ENCODE results near the gene RAB8A.
"Not testable (repeated sequence)": the region's sequence is repeated elsewhere in the genome, so short reads cannot be mapped to it uniquely, and the experiment has no call there.

RAB8A gene

GRCh38 chr19:16113727-16114126, 2.0 kb downstream of the RAB8A start:
- no peak for DNase-seq

DNA sequence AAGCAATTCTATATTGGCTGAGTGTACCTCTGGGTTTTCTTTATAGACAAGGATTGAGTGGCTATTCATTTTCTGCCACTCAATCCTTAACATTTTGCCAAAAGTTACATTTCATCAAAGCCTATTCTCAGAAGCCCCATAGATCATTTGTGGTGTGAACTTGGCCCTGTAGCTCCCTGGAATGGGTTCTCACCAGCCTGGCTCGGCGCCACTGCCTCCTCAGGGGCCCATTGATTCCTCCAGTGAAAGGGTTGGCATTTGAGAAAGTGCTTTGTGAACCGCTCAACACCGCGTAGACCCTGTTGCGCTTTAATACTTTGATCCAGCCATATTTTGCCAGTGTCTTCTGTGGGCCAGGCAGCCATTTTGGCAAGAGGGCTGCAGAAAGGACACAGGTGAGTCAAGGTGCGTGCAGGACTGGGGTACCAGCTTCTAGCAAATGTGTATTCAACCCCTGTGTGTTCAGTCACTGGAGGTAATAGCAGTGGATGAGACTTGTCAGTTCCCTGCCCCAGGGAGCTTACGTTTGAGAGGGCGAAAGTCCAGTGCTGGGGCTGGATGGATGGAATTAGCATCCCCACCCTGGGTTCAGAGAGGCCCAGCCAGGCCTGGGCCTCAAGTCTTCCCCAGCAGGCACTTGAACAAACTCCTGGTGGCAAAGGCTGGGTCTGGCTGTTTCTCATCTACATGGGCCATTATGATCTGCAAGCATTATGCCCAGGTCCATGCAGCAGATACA, 3.8 kb downstream of the RAB8A start:
- DNase-seq, result no peak

DNA sequence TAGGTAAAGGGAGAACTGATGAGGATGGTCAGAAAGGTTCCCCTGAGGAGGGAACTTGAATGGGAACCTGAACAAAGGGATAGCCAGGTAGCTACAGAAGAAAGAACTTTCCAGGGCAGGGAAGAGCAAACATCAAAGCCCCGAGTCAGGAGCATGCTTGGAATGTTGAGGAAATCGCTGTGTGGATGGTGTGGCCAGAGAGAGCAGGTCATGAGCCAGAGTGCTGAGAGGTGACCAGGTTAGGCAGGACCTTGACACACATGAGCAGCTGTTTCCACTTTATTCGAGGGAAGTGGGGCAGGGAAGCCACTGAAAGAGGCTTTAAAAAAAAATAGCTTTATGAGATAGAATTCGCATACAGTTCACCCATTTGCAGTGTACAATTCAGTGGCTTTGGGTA, 4.4 kb downstream of the RAB8A start:
- DNase-seq, result no peak

DNA sequence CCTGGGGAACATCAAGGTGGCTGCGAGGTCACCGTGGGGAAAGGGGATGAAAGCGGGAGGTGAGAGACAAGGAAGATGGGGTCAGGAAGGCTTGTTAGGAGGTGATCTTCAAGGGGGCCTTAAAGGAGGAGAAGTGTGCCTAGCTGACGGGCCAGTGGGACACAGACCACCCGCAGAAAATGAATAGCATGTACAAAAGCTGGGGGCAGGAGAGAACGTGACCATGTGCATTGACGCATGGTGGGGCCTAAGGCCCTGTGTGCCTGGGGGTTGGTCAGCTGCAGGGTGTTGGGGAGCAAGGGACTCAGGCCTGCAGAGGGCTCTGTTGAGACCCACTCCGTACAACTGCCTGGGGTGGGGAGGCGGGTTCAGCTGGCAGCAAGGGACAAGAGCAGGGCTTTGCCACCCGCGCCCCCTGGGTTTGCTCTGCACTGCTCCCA, 5.9 kb downstream of the RAB8A start:
- no peak for DNase-seq

- DNase-seq, result no peak
Observed at GRCh38 chr19:16118489-16119033, 6.9 kb downstream of the RAB8A start.

DNA sequence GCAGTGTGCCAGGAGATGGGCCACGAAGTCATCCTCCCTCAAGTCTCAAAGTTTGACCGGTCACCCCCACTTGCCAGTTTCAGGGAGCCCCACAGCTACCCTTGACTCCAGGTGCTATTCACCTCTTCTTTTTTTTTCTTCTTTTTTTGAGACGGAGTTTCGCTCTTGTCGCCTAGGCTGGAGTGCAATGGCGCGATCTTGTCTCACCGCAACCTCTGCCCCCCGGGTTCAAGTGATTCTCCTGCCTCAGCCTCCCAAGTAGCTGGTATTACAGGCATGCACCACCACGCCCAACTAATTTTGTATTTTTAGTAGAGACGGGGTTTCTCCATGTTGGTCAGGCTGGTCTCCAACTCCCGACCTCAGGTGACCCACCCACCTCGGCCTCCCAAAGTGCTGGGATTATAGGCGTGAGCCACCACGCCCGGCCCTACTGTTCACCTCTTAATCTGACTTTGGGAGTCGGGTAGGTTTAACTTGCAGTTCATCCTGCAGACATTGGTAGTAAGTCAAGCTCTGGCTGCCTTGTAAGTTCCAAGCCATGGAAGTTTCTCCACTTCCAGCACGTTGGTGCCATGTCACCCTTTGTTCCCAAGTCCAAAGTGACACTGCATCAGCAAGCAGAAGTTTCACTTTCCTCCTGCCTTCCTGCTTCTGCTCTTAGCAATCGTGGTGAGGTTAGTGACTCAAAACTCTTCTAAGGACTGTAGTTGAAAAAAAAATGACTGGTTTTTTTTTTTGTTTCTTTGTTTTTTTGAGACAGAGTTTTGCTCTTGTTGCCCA, 7.6 kb downstream of the RAB8A start:
- DNase-seq, result not testable (repeated sequence)

GRCh38 chr19:16121141-16121540, 9.5 kb downstream of the RAB8A start:
- no peak for DNase-seq

GRCh38 chr19:16121967-16122366, 10.3 kb downstream of the RAB8A start:
- DNase-seq, result no peak

GRCh38 chr19:16124953-16125352, 13.3 kb downstream of the RAB8A start:
- DNase-seq, result no peak

GRCh38 chr19:16125737-16126495, 14.2 kb downstream of the RAB8A start:
- no peak for DNase-seq

DNA sequence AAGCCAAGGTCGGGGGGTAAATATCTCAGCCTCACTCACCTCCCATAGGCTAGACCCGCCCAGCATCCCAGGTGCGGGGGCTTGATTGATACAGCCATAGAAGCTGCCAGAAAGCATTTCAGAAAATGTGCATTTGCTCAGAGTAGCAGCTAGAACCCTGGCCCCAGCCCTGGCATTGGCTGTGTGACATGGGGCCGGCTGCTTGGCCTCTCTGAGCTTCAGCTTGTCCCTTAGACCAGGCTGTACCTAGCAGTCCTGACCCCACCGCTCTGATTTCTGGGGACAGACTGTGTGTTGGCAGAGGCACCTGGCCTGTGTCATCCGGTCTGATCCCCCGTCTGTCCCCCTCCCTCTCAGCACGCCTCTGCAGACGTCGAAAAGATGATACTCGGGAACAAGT, 15.4 kb downstream of the RAB8A start:
- no peak for DNase-seq

DNA sequence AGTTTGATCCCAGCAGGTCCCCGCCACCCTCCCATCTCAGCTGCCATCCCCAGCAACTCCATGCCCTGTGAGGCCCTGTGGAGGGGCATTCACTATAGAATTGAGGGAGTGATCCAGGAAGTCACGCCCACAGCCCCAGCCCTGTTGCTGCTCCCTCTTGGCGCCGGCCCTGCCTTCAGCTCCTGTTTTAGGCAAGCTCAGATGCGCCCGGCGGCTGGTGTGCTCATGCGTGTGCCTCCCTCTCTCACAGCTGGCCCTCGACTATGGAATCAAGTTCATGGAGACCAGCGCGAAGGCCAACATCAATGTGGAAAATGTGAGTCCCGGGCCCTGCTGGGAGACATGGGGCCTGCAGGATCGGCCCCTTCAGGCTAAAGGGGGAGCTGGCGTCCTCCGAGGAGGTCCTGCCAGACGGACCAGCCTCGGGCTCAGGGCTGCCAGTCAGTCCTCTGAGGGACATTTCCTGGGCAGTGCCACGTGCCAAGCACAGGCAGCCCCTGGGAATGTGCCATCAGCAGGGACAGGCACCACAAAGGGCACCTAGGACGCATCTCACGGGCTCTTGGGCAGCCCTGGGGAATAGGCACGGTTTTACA, 16.2 kb downstream of the RAB8A start:
- no peak for DNase-seq

- no peak for DNase-seq
Observed at GRCh38 chr19:16131648-16132047, 20.0 kb downstream of the RAB8A start.

DNA sequence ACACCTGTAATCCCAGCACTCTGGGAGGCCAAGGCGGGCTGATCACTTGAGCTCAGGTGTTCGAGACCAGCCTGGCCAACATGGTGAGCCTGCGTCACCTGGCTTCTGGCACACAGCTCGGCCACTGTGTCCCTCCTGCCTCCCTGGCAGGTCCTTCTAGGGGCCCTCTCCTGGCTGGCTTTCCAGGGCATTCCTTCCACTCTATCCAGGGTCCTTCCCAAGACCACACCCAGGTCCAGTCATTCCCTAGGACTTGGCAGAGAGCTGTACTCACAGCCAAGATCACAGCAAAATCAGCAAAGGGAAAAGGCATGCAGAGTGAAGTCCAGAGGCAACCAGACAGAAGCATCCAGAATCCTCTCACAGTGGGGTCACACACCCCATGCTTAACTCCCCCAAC, 22.1 kb downstream of the RAB8A start:
- DNase-seq, result no peak

DNA sequence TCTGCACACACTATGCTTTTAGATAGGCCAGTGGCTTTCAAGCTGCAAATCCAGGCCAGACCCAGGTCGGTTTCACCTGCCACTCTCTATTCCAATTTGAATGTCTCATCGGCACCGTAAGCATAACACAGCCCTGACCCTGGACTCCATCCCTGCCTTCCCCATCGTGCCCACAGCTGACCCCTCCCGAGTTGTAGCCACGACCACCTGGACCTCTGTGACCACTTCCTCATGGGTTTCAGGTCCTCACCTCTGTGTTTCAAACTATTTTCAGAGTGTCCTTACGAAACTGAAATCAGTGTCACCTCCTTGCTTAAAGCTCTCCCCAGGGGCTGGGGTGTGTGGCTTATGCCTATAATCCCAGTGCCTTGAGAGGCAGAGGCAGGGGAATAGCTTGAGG, 22.8 kb downstream of the RAB8A start:
- DNase-seq, result no peak

- no peak for DNase-seq
Observed at GRCh38 chr19:16135430-16136127, 23.9 kb downstream of the RAB8A start.

GRCh38 chr19:16136185-16136999, 24.7 kb downstream of the RAB8A start:
- no peak for DNase-seq

DNA sequence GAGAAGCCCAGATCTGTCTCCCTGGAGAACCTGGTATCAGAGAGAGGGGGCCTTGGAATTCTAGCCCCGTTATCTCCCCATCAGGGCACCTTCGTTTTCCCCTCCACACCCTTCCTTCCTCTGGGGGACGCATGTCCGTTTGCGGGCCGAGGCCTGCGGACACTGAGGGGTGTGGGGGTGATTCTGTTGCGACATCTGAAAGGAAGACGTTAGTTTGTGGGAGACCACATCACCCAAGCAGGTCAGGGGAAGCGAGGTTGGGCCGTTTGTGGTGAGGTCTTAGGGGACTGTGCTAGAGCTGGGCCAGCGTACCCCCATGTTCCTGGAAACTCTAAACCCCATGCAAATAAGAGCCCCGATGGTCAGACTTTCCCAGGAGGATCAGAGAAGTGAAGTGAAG, 28.1 kb downstream of the RAB8A start:
- DNase-seq, result no peak

DNA sequence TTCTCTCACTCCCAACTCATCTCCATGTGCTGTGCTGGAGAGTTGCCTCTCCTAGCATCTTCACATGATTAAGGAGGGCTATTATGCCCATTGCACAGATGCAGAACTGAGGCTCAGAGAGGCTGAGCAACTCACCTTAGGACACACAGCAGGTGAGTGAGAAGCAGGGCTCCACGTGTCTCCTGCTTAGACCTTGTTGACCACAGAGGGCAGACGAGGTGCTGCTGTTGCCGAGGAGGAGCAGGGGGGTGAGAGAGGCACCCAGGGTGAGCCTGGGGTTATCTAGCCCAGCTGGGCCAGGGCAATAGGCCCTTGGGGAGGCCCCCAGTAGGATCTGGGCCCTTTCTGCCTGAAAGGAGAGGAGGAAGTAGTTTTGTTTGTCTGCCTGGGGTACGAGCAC, 29.4 kb downstream of the RAB8A start:
- no peak for DNase-seq

GRCh38 chr19:16142032-16142580, 30.4 kb downstream of the RAB8A start:
- DNase-seq, result no peak
